ENCODE measurements around the gene RAB40C. TPM values are rescaled to one million over a fixed set of nuclear protein-coding genes. Genes with fewer than 3 reads are reported as not detected.

The RAB40C gene
- total RNA-seq, 1 donor from 2014 or later: 13.1 TPM

DNA sequence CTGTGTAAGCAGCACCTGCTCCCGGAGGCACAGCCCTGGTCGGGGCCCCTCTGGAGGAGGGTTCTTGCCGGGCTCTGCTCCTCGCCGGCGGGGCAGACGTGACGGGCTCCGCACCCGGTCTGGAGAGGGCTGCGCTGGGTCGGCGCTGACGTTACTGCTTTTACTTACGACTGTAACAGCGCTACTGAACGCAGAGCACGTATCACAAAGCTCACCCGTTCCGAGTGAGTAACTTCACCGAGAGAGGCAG, 1.3 kb upstream of the RAB40C start:
- intact Hi-C loops (cut with micrococcal nuclease): loop anchor here (2.0 to 5.0 kb wide), 3 partner anchors 72 to 186 kb away; partner anchors contain the start of genes CIAO3 and DECR2
- no peaks in the 10 kb centered on the region for H3K9me3 Mint-ChIP-seq
- ChIA-PET CTCF (interaction anchor here (1.3 kb wide), 1 partner anchor 9 kb away, joined by 4 read pairs; no protein-coding TSS in a partner anchor), POLR2A (interaction anchor here (0.6 to 2.3 kb wide), 8 partner anchors 9 to 422 kb away, joined by 3 to 14 read pairs (median 5); partner anchors contain the start of genes METTL26, NHLRC4, PIGQ and WDR90)
- H3K4me3 Mint-ChIP-seq: peak overlapping the region; percentile 95
- H3K36me3 Mint-ChIP-seq (ENCODE audit: low read depth): peaks cover 7% of the 10 kb centered on the region
- DNase-seq (peak; percentile 70), ATAC-seq (ENCODE audit: low read depth) (peak; percentile 21)
- H3K4me1 Mint-ChIP-seq: peaks cover 39% of the 10 kb centered on the region
- TF ChIP-seq, protein P1, sequence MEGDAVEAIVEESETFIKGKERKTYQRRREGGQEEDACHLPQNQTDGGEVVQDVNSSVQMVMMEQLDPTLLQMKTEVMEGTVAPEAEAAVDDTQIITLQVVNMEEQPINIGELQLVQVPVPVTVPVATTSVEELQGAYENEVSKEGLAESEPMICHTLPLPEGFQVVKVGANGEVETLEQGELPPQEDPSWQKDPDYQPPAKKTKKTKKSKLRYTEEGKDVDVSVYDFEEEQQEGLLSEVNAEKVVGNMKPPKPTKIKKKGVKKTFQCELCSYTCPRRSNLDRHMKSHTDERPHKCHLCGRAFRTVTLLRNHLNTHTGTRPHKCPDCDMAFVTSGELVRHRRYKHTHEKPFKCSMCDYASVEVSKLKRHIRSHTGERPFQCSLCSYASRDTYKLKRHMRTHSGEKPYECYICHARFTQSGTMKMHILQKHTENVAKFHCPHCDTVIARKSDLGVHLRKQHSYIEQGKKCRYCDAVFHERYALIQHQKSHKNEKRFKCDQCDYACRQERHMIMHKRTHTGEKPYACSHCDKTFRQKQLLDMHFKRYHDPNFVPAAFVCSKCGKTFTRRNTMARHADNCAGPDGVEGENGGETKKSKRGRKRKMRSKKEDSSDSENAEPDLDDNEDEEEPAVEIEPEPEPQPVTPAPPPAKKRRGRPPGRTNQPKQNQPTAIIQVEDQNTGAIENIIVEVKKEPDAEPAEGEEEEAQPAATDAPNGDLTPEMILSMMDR (IDR thresholded peaks at IDR 0.05): no peak
- no peaks in the 10 kb centered on the region for H3K27me3 Mint-ChIP-seq
- peak overlapping the region; percentile 97 for H3K27ac Mint-ChIP-seq

DNA sequence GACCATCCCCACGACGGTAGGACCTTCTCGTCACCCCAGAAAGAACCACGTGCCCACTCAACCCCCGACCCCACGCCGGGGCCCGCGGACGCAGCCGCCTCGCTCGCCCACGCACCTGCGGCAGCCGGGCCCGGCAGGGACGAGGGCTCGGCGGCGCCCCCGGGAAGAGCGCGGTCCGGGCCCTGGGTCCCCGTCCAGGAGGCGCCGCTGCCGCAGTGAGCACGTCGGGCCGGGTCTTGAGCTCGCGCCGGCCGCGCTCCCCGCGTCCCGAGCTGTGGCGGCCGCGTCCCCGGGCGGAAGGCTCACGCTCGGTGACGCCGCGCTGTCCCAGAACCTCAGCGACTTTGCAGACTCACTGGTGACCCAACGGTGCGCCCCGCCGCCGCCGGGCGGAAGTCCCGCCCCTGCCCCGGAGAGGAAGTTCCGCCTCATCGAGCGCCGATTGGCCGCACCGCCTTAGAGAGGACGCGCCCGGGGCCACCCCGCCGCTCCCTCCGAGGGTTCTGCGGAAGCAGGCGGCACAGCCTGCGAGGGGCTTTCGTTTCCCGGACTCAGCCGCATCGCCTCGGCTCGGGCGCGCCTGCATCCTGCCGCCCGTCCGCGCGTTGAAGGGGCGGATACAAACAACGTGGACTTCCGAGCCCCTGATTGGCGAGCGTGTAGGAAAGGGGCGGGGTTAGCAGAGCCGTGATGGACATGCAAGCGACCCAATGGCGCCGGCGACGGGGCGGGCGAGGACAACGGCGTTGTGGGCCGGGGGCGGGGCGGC, 793 bp upstream of the RAB40C start:
- TF ChIP-seq, protein P1 (IDR thresholded peaks at IDR 0.05): no peak
- ATAC-seq (ENCODE audit: low read depth) (peak; percentile 74), DNase-seq (peak; percentile 99)
- ChIA-PET POLR2A (interaction anchor here (0.6 to 2.3 kb wide), 7 partner anchors 10 to 238 kb away, joined by 3 to 14 read pairs (median 5); partner anchors contain the start of genes METTL26, NHLRC4, PIGQ and WDR90), CTCF (interaction anchor here (1.3 kb wide), 1 partner anchor 9 kb away, joined by 4 read pairs; no protein-coding TSS in a partner anchor)
- intact Hi-C loops (cut with micrococcal nuclease): loop anchor here (1.0 to 5.0 kb wide), 7 partner anchors 47 to 237 kb away; partner anchors contain the start of genes AXIN1, CAPN15, CIAO3 and DECR2
- H3K4me1 Mint-ChIP-seq: peaks cover 41% of the 10 kb centered on the region
- peaks cover 7% of the 10 kb centered on the region for H3K36me3 Mint-ChIP-seq (ENCODE audit: low read depth)
- no peaks in the 10 kb centered on the region for H3K9me3 Mint-ChIP-seq
- peak overlapping the region; percentile 100 for H3K27ac Mint-ChIP-seq
- peak overlapping the region; percentile 99 for H3K4me3 Mint-ChIP-seq
- H3K27me3 Mint-ChIP-seq: no peaks in the 10 kb centered on the region

DNA sequence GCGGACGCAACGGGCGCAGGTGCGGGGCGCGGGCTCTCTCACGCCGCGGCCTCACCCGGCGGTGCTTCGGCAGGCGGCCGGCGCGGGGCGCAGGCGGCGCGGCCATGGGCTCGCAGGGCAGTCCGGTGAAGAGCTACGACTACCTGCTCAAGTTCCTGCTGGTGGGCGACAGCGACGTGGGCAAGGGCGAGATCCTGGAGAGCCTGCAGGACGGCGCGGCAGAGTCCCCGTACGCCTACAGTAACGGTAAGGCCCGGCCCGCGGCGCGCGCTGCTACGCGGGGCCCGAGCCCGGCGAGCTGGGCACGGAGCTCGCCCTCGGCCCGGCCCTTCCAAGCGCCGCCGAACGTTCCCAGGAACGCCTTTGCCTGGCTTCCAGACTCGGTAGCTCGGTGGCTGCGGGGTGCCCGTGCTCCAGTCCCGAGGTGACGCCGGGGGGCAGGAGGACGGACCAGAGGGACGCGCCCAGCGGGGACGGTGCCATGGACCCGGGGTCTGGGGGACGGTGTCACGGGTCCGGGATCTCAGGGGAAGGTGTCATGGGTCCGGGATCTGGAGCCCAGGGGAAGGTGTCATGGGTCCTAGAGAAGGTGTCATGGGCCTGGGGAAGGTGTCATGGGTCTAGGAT, 435 bp downstream of the RAB40C start:
- ATAC-seq (ENCODE audit: low read depth): no peak

DNA sequence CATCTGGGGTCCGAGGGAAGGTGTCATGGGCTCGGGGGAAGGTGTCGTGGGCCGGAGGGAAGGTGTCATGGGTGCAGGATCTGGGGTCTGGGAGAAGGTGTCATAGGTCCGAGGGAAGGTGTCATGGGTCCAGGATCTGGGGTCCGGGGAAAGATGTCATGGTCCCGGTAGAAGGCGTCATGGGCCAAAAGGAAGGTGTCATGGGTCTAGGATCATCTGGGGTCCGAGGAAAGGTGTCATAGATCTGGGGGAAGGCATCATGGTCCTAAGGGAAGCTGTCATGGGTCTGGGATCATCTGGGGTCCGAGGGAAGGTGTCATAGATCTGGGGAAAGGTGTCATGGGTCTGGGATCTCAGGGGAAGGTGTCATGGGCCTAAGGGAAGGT, 942 bp downstream of the RAB40C start:
- intact Hi-C loops (cut with micrococcal nuclease): no loop called here

More for the DNA sequence above, 435 bp downstream of the RAB40C start:
- intact Hi-C loops (cut with micrococcal nuclease): no loop called here
- no peak overlapping the region for H3K27ac Mint-ChIP-seq
- ChIA-PET CTCF (no interaction called here), POLR2A (interaction anchor here (0.6 kb wide), 1 partner anchor 59 kb away, joined by 3 read pairs; the partner anchor contains the start of gene WDR90)
- no peaks in the 10 kb centered on the region for H3K9me3 Mint-ChIP-seq
- no peaks in the 10 kb centered on the region for H3K27me3 Mint-ChIP-seq
- no peak for DNase-seq
- H3K36me3 Mint-ChIP-seq (ENCODE audit: low read depth): peaks cover 7% of the 10 kb centered on the region
- TF ChIP-seq, protein P1 (IDR thresholded peaks at IDR 0.05): no peak
- peaks cover 42% of the 10 kb centered on the region for H3K4me1 Mint-ChIP-seq
- H3K4me3 Mint-ChIP-seq: peak overlapping the region; percentile 80

More for the DNA sequence above, 942 bp downstream of the RAB40C start:
- ChIA-PET CTCF (no interaction called here), POLR2A (interaction anchor here (0.6 kb wide), 1 partner anchor 59 kb away, joined by 3 read pairs; the partner anchor contains the start of gene WDR90)
- no peaks in the 10 kb centered on the region for H3K27me3 Mint-ChIP-seq
- DNase-seq (no peak), ATAC-seq (ENCODE audit: low read depth) (no peak)
- H3K9me3 Mint-ChIP-seq: no peaks in the 10 kb centered on the region
- H3K36me3 Mint-ChIP-seq (ENCODE audit: low read depth): peaks cover 7% of the 10 kb centered on the region
- H3K27ac Mint-ChIP-seq: no peak overlapping the region
- TF ChIP-seq, protein P1 (IDR thresholded peaks at IDR 0.05): no peak
- peak overlapping the region; percentile 80 for H3K4me3 Mint-ChIP-seq
- H3K4me1 Mint-ChIP-seq: peaks cover 42% of the 10 kb centered on the region
